Smooth muscle cell of the brain vasculature (primary cell): Measurements from ENCODE around the gene AFAP1.

Experiments used
- DNase-seq: peaks from one replicate; pipeline ENCODE4 v3.0.0-alpha.2; 2012; ENCODE audit warnings: low read depth, low spot score

AFAP1 gene

DNA sequence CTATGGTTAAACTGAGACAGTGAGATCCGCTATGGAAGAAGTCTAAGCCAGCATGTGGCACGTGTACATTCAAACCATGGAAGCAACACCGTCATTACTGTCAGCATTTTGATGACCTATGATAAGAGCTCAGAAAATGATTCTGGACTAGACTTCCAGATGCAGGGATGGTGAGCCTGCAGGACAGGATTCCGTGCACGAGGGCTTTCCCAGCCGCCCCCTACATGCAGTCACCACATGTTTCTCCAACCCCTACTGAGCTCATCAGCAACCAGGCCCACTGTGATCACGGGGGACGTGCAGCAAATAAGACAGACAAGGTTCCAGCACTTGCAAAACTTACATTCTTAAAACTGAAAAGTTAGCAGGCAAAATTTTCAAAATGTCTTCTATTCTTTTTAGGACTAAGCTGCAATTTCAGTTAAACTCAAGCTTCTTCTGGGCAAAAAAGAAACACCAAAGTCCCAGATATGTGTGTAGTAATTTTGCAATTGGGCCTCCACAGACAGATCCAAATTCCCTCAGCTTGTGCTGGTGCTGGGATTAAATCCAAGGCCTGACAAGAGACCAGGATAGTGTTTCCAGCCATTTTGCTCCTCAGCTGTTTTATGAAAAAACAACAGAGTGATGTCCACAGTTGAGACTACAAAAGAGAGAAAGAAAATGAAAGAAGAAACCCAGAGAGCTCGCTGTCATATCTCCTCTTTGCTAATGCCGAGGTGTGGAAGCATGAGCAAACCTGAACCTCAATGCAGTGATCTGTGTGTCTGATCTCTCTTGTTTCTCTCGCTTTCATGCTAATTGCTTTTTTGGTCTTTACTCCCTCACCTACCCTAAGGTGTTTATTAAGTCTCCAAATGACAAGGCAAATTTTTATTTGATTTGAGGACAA lies 118.2 kb downstream of the AFAP1 start:
- DNase-seq: no peak

DNA sequence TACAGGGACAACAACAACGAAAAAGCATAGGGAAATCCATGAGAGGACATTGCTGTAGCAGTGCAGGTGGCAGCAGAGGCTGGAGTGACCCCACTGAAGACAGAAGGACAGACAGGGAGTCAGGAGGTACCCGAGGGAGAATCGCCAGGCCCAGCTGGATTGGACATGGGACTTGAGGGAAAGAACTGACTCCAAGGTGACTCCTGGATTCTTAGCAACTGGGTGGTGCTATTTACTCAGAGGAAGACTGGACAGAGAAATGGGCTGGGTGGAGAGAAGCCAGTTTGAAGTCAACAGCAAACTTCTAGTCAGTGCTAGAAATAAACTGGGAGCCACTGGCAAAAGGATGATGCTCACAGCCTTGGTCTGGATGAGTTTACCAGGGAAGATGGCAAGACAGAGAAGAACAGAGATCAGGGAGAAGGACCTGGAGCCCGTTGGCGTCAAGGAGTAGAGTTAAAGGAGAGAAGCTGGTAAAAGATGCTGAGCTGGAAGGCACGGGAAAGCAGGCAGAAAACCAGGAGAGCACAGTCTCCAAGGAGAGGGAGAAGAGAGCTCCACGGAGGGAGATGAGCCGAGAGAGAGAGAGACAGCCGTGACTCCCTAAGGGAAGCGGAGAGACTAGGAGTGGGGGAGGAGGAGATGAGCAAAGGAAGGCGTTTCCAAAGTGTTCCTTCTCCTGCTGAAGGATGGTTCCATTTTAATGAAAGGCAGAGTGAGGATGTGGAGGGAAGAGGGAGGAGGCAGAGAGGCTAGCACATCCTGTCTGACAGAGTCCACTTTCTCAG lies 119.4 kb downstream of the AFAP1 start:
- DNase-seq: no peak

DNA sequence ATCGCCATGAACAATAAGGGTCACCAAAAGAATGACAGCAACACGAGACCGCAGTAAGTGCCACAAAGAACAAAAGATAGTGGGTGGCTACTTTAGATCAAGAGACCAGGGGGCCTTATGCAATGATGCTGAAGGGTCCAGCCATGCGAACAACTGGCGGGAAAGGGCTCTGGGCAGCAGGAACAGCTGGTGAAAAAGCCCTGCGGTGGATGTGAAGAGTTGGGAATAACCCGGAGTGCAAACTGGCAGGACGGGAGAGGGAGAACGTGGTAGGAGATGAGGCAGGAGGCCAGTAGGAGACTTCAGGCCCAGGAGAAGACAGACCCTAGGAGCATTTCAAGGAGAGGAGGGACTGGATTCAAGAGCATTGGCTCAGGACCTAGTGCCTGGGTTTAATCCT lies 120.2 kb downstream of the AFAP1 start:
- no peak for DNase-seq

DNA sequence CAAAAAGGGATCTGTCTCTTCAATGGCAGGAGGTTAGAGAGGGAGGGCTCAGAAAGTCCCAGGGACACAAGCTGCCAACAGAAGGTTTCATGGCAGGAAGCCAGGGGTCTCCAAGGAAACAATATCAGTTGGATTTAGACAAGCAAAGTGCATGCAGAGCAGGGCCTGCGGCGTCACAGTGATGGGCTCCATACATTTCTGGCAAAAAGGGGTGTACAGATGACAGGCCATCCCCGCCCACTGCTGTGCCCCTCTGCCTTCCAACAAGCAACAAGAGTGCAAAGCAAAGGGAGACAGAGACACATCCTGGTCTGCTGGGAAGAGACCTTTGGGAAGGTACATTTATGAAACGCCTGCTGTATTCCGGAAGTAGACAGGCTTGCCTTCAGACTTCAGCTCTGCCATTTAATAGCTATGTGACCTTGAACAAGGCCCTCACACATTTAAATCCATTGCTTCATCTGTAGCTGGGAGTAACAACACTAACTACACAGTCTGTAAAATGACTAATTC lies 121.2 kb downstream of the AFAP1 start:
- no peak for DNase-seq

DNA sequence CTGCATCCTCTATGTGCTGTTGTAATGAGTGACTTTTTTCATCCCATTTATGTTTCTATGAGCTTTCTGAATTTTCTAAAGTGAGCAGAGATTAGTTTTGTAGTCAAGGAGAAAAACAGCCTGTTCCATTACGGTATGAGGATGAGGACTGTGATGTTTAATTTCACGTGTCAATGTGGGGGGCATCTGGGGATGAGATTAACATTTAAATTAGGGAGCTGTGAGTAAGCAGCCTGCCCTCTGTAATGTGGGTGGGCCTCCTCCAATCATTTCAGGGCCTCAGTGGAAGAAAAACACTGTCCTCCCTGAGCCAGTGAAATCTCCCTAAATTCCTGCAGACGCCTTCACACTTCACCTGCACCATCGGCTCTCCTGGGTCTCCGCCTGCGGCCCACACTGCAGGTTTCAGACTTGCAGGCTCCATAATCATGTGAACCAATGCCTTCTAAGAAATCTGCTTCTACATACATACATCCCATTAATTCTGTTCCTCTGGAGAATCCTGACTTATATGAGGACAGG lies 121.7 kb downstream of the AFAP1 start:
- no peak for DNase-seq

DNA sequence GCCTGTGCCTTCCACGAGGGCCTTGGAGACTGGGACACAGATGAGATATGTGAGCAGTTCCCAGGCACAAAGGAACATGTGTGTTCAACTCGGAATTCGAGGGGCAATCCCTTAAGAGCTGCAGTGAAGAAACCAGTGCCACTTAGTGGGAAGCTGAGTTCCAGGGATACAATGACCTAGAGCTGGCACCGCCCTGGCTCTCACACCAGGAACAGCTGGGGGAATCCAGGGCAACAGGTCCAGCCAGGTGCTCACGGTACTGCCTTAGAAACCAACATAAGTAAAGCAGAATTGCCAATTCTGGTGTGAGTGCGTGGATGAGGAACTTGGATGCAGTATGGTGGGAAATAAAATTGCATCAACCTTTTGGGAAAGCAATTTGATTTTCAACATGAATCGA lies 122.9 kb downstream of the AFAP1 start:
- no peak for DNase-seq

DNA sequence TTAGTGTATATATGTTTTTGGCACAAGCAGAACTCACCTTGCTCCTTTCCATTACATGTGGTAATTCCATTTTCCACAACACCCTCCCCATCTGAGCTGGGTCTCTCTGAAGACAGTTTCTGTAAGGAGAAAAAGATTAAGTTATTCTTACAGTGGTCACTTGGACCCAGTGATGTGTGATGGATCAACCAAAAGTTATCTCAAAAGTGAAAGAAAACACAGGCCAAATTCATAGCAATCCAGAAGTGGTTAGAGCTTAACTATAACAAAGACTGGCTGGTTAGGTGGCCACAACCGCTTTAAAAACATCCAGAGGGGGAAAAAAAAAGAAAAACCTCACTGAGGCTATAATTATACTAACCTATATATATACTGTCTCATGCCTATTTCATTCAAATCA lies 123.7 kb downstream of the AFAP1 start:
- DNase-seq: no peak

DNA sequence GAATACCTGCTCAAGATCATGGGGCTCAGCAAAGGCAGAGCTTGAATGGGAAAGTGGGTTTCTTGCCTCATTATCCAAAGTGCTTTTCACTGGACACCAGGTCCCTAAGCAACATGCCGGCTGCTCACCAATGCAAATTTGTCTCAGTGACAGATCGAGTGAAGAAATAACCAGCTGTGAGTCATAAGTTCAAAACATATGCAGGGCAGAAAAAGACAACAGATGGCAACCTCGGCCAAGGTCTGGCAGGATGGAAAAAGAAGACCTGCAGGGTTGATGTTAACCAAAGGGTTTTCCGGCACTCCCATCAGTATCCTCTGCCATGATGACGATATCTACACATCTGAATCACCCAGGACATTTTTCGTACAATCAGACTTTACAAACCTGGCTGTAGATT lies 124.1 kb downstream of the AFAP1 start:
- DNase-seq: no peak

DNA sequence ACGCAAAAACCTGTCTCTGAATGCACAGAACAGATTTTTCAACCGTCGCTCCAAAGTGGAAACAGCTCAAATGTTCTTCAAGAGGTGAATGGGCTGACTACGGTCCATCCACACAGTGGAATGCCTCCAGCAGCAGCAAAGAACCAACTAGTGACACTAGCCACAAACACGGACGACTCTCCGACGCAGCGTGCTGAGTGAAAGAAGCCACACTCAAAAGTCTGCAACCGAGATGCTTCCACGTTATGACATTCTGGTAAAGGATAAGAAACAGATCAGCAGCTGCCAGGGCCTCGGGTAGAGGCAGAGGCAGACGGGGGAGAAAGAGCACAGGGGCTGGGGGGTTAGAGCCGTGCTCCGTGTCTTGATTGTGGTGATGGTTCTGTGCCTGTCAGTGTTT lies 125.2 kb downstream of the AFAP1 start:
- no peak for DNase-seq

DNA sequence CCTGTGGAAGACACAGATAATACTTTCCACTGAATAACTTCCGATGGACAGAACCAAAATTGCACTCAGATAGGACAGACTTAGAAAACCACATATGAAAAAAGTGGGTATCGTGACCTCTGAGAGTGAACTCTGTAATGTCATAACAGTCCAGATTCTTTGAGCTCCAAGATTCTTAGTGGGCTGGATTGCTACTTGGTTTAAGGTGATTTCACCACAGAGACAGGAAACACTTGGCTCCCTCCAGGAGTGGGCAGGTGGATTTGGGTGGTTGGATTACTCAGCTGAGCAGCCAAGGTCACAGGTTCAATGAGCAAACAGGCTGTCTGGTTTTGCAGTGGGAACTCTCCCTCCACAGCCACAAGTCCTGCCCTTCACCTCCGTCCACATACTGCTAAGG lies 126.0 kb downstream of the AFAP1 start:
- DNase-seq: no peak

DNA sequence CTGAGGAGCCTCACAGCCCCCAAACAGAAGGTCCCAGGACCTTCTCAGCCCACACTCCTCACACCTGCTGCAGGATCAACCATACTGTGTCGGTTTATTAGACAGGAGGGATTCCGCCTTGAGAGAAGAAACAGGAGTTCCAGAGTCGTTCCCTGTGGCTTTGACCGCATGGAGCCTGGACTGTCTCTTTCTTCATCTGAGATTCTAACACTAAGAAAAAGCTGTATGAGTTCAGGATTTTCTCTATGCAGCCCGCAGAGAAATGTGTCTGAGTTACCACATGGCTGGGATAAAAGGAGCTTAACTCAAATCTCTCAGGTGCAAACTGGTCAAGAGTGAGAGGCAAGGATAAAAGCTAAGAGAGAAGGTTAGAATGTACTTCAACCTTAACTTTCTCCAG lies 126.7 kb downstream of the AFAP1 start:
- DNase-seq: no peak

DNA sequence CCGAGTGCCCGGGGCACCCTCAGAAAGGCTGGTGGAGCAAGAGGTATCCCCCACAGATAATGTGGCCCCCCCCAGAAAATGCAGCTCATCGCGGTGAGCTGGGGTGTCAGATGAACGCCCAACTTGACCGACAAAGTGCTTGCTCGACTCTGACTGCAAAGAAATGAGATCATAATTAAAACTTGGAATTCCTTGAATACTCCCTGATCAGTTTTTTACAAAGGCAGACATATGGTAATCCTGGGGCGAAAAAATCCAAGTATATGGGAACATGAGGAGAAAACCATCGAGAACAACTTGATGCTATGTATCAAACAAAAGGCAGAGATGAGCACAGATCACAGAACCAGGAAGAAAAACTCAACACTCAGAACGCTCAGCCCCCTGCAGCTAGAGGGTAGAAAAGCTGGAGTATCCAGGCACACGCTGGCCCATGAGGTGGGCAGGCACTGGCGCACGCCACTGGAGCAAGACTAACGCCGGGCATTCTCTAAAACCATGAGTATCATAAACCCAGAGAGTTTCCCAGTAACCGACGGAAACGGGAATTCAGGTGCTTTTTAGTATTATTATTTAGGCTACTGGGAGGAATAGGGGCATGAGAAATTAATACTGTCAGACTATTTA lies 127.3 kb downstream of the AFAP1 start:
- no peak for DNase-seq

DNA sequence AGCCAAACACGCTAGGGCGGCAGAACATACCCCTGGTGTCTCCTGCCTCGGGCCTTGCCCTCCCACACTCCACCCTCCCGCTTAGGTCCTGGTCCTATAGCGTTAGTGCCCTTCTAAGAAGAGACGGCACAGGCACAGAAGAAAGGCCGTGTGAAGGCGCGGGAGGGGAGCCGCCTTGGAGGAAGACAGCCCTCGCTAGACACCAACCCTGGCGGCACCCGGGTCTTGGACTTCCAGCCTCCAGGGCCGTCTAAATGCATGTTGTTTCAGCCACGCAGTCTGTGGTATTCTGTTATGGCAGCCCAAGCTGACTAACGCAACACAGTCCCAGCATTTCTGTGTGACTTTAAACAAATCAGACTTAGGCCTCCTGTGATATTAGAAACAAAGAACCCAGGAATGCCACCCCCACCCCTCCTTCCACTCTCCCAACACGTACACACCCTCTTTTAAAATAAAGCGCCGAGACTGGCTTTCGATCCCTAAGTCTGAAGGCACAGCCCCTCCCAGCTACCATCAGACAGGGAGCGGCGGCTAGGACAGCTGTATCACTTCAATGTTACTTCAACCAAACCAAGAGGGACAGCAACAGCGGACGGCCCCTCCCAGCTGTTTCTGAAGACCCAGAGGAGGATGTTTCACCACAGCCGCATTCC lies 128.0 kb downstream of the AFAP1 start:
- no peak for DNase-seq

DNA sequence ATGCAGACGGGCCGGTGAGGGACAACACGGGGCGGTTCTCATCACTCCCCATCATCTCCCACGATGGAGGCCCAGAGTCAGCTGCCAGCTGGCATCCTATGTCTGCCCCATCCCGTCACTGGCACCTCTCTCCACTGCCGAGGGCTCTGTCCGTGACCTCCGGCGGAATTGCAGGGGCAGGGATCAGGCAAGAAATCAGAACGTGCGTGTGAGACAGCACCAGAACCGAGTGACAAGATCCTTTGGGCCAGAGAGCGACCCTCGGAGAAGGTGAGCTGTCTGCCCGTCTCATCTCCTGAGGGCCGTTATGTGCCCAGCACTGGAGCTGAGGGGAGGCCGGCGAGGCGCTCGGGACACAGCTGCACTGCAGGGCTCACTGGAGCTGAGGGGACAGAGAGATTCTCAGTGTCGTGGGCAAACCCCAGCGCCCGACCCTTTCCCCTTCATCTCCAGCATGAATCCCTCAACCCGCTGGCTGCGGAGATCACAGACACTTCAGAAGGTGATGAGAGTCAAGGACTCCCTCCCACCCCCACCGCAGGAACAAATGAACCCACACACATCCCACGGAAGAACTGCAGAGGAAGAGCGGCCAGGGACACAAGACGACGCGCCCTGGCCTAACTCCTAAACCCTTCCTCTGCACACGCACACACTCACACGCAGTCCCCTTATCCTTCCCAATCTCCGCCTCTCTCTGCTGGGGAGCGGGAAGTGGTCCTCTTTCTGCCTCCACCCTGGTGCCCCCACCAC lies 128.7 kb downstream of the AFAP1 start:
- DNase-seq: no peak

DNA sequence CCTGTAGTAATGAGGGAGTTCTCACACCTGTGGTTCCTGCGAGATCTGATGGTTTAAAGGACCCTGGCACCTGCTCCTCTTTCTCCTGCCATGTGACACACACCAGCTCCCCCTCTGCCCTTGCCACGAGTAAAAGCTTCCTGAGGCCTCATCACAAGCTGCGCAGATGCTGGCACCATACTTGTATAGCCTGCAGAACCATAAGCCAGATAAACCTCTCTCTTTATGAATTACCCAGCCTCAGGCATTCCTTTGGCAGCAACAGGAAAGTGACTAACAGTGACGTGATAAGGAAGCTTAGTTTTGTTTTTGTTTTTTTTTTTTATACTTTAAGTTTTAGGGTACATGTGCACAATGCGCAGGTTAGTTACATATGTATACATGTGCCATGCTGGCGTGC lies 130.9 kb downstream of the AFAP1 start:
- DNase-seq: no peak

DNA sequence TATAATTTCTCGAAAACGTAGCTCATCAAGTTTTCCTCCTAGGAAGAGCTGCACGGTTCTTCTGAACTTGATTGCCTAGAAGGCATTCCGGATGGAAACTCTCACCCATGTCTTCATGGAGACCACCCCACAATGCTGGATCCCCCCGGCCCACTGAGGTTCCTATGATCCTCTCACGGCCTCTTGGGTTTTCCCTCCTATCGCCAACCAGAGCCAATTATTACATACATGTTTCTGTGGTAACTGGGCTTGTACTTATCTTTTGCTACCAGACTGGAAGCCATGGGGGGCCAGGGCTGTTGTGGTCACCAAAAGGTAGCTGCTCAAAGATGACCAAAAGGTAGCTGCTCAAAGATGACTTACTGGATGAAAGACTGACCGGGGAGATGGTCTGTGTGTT lies 131.5 kb downstream of the AFAP1 start:
- no peak for DNase-seq

DNA sequence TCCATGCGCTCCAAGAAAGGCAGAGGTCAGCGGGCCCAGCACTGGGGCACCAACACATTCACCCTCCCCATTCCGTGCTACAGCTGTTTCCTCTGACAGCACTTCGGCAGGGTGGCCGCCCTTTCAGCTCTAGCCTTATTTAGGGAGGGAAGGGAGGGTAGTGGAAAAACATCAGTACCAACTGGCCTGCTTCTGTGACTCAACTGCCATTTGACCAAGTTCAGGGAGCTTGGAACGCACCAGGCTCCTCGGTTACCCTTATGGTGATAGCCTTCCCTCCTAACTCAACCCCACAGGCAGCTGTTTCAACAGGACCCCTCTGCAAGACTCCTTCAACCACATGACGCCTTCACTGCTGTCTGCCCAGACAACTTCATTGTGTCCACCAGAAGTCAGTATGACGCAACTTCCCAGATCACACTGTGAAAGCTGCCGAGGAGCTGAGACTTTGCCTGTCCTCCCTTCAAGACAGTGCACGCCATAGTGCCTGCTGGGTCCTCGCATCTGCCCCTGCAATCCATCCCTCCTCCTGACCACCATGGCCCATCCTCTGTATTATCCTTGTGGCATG lies 132.2 kb downstream of the AFAP1 start:
- no peak for DNase-seq

DNA sequence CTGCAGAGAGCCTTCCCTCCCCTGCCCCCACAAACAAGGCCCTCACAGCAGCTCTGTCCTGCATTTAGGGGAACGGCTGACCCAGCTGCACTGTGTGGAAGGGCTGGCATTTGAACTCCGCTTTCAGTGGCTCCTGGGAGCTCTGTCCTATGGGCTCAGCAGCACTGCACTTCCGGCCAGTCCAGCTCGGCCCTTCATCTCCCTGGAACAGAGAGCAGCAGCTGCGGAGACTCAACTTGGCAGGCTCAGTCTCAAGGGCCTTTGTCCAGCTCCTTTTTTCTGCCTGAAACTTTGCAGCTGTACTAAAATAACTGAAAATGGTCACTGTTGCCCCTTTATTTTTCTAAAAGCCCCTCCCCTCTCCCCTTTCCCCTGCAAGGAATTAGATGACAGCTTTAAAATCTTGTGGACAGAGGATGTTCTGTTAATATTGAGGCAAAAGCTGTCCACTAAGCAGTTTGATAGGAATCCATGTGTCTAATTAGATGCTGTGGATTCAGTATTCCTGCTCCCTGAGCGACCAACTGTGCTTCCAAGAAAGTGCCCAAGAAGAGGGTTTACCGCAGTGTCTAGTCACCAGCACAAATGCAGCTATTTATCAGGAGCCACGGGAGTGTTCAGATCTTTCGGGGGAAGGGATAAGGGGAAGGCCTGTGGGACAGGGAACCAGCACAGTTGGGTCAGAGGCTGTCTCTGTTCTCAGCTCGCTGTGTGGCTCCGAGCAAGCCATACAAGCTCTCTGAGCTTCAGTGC lies 133.1 kb downstream of the AFAP1 start:
- no peak for DNase-seq

DNA sequence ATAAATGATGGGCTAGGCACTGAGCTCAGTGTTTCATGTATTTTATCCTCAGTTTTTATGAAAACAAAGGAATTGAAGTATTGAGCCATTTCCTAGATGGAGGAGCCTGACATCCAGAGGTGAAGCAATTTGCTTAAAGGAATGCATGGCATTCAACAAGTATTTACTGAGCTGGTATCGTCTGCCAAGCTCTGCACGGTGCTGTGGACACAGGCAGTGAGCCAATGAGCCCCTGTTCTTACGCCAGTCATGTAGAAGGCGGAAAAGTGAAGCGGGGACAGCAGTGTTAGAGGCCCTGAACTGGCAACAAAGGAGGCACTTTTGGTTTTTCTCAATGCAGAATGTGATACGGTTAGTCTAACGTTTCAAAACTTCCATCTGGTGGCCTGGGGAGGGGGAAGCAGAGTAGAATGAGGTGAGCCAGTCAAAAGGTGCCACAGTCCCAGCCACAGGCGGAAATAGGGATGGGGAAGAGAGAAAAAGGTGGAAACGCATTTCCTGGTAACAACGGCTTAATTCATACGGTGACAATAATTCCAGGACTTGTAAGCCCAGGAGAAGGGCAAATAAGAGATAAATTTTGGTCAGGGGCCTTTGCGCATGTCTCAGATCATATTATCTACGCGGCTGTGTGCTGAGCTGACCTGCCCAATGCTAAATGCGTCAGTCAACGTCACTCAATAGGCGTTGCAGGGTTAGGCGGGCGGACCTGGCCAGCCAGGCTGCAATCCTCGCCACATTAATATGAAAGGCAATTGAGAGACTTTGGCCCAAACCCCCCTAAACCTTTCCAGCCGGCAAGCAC lies 133.9 kb downstream of the AFAP1 start:
- no peak for DNase-seq
